Stimulated activated CD4-positive, alpha-beta T cell treated with anti-CD3 and anti-CD28 coated beads, Interleukin-4, amount 100 ng/mL, for 4 hours (primary cell): ENCODE data around the gene COLEC11.

ENCODE experiments used
- DNase-seq, 2 experiments: peaks; one replicate each; pipeline ENCODE4 v3.0.0-alpha.2; 2020

The COLEC11 gene

DNA sequence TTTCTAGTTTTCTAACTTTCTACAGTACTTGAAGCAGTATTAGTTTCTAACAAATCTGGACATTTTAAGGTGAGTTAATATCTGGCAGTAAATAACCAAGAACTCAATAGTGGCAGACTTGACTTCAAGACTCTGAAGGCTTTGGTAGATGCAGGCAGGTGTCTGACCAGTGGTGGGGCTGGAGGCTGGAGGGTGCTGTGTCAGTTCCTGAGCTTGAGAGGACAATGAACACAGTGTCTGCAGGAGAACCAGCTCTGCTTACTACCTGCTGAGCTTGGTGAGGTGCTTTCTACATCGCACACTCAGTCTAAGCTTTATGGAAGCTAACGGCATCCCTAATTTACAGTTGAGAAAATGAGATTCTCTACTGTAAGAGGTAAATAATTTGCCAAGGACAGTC, 84.3 kb downstream of the COLEC11 start:
- no peak for DNase-seq

DNA sequence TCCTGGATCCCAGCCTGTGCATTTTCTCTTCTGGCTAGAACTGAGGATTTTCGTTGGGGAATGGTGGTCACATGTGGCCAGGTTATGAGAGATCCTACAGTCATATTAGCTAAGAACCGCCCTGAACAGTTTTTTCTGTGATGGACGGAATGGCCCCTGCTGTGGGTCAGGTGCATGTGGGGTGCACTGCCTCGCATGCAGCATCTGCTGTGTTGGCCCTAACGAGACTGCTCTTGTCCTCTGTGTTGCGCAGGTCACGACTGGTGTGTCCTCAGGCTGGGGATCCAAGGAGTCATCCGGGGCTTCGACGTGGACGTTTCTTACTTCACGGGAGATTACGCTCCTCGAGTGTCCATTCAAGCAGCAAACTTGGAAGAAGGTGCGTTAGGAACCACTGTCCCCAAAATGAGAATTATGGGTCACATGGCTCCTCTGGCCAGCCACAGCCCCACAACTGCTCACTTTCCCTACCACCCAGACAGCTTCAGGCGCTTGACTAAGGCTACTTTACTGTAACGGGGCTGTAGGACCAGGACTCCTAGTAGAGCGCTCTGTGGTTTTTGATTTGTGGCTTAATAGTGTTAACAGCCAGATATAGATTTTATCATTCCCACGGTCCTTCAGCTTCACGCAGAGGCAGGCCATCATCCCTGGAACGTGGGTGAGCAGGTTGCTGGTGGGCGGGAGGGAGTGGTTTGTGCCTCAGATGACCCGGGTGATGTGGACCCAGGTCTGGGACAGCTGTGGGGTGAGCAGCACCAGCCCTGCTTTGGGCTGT, 84.9 kb downstream of the COLEC11 start:
- no peak for DNase-seq

DNA sequence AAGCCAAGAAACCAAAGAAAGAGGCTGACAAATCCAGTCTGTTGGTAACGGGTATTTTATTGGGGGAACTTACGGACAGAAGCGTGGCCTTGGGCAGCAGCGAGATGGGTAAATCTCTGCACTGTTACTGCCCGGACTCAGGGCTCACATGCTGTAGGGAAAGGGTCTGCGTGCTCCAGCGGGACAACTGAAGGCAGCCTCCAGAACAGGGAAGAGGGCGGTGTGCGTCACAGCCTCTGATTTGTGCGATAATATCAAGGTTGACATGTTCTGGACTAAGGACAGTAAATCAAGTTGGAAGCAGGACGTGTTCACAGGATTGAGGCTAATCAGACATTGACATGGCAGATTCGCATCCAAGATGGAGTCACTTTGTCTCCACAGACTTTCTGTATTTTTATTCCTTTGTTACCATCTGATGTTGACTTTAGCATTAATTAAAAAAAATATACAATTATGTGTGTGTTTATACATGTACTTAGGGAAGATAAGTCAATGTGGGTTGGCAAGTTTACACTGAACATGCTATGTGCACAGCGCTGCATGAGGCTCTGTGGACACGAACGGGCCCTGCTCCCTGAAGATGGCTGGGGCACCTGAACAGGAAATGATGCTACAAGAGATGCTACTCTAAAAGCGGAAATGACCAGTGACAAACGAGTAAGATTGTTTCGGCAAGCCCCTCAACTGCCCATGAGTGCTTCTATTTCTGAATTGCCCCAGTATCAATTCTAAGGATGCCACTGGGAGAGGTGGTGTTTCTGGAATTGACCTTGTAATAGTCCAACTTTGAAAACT, 85.8 kb downstream of the COLEC11 start:
- no peak for DNase-seq

DNA sequence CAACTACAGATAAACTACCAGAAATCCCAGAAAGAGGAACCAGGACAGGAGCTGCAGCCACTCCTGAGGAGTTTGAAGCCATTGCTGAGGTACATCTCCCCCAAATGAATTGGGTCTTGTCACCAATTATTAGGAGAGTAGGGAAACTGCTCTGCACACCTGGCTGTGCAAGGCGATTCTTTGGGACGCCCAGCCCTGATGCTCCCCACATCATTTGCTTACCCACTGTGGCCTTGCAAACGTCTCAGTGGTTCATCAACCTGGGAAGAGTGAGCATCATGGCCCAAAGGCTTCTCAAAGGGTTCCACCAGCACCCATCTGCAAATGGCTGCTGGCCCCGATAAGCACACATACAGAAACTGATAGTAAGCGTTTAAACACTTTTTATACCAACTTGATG, 86.7 kb downstream of the COLEC11 start:
- no peak for DNase-seq

DNA sequence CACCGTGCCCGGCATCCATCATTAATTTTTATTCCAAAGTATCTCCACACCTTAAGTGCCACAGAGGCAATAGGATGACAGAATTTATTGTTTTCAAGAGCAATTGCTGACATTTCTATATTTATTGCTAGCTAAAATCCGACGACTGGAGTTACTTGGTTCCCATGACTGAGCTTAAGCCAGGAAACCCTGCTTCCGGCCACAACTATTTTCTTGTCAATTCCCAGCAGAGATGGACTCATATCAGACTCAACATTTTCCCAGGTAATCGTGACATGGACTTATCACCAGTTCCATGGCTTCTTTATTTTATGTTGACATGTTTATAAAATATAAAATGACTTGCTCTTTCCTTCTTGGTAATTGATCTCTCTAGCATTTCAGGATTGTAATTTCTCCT, 87.9 kb downstream of the COLEC11 start:
- DNase-seq: no peak

DNA sequence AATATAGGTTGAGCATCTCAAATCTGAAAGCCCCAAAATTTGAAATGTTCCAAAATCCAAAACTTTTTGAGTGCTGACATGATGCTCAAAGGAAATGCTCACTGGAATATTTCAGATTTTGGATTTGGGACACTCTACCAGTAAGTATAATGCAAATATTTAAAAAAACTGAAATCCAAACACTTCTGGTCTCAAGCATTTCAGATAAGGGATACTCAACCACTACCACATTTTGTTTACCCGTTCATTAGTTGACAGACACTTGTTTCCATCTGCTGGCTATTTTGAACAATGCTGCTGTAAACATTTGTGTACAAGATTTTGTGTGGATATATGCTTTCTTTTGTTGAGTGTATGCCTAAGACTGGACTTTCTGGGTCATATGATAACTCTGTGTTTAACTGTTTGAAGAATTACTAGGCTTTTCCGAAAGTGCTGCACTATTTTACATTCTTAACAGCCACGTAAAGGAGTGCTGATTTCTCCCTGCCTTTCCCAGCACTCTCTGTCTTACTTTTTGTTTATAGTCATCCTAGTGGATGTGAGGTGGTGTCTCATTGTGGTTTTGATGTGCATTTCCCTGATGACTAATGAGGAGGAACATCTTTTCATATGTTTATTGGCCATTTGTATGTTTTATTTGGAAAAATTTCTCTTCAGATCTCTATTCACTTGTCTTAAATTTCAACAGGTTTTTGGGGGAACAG, 89.0 kb downstream of the COLEC11 start:
- DNase-seq: no peak

DNA sequence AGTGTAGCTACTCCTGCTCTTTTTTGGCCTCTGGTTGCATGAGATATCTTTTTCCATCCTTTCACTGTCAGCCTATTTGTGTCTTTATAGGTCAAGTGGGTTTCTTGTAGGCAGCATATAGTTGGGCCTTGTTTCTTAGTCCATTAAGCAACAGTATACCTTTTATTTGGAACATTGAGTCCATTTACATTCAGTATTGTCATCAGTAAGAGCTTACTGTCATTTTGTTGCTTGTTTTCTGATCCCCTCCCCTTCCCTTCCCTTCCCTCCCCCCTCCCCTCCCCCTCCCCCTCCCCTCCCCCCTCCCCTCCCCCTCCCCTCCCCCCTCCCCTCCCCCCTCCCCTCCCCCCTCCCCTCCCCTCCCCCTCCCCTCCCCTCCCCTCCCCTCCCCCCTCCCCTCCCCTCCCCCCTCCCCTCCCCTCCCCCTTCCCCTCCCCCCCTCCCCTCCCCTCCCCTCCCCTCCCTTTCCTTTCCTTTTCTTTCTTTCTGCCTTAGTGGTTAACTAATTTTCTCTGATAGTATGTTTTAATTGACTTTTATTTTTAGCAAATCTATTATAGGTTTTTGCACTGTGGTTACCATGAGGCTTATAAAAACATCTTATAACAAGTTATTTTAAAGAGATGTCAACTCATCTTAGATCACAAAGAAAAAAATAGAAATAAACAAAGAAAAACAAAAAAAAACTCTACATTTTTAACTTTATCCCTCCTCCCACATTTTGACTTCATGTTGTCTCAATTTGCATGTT, 95.3 kb downstream of the COLEC11 start:
- no peak for DNase-seq

DNA sequence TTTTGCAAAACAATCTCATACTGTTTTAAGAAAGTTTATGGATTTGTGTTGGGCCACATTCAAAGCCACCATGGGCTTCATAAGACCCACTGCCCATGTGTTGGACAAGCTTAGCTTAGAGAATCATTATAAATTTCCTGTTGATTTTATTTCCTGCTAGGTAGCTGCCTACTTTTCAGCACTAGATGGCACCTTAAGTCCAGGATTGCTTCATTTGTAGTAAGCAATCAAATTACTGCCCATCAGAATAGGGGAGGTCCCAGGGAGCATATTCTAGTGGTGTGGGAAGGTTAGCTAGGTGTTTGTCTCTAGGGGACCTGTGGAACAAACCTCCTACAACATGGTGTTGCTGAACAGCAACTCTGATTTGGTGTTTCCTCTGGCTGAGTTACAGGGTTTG, 97.5 kb downstream of the COLEC11 start:
- DNase-seq: no peak
